D721Med (cell line): Measurements from ENCODE around the gene AXIN2.
"Not testable (repeated sequence)": the region's sequence is repeated elsewhere in the genome, so short reads cannot be mapped to it uniquely, and the experiment has no call there.

Experiments used
- DNase-seq: peaks from one replicate; pipeline ENCODE4 v3.0.0; 2011; ENCODE audit warnings: low spot score; ENCODE audit not compliant: insufficient read length
- FAIRE-seq: peaks from 2 replicates; lab custom pipeline; 2011; peaks lifted over from hg19 to GRCh38; lab: Jason Lieb, UNC
- TF ChIP-seq, protein P1 (sequence below): IDR thresholded peaks from 2 replicates; pipeline ENCODE4 v1.5.1; 2012; ENCODE audit warnings: mild to moderate bottlenecking, control low read depth; ENCODE audit not compliant: insufficient read depth; ENCODE audit errors: missing control alignments

AXIN2 gene

DNA sequence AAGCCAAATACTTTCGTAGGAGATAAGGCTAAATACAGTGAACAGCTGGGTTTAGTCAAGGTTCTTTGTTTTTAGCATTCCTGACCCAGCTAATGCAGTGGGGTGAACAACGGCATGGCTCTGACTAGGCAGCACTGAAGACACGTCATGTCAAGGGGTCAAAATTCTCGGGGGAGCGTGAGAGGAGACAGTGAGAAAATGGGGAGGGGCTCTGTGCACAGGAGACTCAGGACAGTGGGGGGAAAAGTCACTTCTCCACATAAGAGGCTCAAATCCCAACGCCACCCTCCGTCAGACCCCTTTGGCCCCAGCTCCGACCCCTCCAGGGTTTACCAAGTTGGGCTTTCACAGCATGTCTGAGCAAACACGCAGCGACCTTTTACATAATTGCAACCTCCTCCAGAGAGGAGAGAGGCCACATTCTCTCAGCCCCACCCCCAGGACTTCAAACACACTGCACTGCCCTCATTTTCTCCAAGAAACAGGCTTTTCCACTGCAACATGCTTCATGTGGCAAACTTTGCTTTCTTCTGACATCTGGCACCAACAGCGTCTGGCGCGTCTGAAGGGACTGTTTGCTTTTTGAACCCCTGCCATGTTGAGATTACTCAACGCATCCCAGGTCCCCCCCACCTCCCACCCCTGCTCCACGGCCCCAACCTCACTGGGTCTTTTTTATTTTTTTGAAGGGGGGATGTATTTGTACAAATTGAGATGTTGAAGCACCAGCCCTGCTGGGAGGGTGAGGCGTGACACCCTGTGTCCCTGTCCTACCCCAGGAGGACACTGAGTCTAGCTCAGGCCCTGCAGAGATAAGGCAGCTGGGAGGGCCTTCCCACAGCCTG, 30.0 kb downstream of the AXIN2 start:
- no peak for DNase-seq
- no peak for FAIRE-seq
- TF ChIP-seq, protein P1, sequence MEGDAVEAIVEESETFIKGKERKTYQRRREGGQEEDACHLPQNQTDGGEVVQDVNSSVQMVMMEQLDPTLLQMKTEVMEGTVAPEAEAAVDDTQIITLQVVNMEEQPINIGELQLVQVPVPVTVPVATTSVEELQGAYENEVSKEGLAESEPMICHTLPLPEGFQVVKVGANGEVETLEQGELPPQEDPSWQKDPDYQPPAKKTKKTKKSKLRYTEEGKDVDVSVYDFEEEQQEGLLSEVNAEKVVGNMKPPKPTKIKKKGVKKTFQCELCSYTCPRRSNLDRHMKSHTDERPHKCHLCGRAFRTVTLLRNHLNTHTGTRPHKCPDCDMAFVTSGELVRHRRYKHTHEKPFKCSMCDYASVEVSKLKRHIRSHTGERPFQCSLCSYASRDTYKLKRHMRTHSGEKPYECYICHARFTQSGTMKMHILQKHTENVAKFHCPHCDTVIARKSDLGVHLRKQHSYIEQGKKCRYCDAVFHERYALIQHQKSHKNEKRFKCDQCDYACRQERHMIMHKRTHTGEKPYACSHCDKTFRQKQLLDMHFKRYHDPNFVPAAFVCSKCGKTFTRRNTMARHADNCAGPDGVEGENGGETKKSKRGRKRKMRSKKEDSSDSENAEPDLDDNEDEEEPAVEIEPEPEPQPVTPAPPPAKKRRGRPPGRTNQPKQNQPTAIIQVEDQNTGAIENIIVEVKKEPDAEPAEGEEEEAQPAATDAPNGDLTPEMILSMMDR = no peak

DNA sequence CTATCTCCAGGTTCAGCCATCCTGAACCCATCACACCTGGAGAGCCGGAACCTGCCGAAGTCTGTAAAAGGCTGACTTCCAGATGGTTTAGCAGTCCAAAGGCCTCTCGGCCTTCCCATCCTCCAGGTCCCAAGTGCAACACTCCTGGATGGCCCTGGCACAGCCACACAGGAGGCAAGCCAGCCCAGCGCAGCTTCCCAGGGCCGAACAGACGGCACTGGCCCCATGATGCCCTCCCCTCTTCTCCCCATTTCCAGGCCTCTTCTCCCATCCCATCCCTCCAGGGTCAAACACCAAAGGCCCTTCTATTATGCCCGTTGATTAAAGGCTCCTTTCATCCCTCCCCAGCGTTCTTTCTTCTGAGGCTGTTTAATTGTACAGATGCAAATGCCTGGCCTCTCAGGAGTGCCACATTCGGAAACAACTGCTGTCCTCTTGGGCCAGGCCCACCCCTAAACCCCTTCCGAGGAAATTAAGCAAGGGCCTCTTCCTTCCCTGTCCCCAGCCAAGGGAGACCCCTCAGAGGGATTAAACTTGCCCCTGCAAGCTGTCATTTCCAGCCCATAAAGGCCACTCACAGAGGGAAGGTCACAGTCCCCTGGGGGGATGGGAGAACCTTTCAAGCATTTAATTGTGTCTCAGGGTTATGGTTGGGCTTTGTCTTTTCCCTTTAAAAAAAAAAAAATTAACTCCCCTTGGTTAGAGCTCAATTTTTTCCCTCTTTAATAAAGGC, 30.8 kb downstream of the AXIN2 start:
- FAIRE-seq = no peak
- TF ChIP-seq, protein P1 = no peak
- DNase-seq = no peak

DNA sequence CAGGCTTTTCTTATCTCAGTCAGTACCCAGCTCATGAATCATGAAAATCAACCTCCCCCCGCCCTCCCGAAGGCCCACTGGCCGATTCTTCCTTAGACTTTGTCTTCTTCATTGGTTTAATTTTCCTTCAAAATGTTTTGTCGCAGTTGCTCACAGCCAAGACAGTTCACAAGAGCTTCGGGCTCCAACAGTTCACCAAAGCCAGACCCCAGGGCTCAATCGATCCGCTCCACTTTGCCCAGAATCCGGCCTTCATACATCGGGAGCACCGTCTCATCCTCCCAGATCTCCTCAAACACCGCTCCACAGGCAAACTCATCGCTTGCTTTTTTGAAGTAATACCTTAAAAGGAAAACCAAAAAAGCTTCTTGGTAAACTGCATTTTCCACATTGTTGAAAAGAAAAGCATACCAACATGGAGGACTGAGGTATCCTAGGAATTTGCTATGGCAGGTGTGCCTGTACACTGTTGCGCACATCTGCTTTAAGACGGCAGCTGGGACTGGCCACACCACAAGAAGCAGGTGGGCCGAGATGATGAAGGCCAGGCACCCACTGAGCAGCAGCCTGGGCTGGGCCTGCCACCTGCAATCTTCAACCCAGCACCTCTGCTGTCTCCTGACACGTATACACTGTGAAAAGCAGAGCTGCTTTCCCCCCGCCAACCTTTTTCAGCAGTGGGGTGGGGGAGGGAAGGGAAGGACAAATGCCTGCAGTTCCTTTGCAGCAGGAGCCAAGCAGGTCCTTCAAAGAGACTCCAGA, 31.5 kb downstream of the AXIN2 start:
- DNase-seq (no peak), FAIRE-seq (no peak)

DNA sequence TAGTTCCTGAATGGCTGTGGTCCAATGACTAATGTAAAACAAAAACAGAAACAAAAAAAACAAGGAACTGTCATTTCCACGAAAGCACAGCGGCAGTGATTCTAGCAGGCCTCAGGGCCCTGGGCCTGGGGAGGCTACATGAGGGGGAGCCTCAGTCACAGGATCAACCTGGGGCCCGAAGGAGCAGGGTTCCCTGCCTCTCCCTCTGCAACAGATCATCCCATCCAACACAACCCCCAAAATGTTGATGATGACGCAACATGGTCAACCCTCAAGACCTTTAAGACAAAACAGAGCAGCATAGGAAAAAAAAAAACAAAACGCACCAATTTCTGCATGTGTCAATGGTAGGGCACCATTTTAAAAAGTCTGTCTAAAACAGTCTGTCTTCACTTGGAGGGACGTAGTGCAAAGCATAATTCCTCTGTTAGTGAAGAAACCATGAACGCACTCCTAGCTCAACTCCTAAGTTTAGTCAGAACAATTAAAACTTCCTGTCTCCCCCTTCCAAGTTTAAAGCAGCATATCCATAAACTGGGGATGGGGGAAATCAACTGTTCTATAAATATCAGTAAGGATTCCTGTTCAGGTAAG, 32.3 kb downstream of the AXIN2 start:
- TF ChIP-seq, protein P1 = no peak
- no peak for FAIRE-seq
- no peak for DNase-seq

More for the DNA sequence above, 31.5 kb downstream of the AXIN2 start:
- TF ChIP-seq, protein P1 = no peak

DNA sequence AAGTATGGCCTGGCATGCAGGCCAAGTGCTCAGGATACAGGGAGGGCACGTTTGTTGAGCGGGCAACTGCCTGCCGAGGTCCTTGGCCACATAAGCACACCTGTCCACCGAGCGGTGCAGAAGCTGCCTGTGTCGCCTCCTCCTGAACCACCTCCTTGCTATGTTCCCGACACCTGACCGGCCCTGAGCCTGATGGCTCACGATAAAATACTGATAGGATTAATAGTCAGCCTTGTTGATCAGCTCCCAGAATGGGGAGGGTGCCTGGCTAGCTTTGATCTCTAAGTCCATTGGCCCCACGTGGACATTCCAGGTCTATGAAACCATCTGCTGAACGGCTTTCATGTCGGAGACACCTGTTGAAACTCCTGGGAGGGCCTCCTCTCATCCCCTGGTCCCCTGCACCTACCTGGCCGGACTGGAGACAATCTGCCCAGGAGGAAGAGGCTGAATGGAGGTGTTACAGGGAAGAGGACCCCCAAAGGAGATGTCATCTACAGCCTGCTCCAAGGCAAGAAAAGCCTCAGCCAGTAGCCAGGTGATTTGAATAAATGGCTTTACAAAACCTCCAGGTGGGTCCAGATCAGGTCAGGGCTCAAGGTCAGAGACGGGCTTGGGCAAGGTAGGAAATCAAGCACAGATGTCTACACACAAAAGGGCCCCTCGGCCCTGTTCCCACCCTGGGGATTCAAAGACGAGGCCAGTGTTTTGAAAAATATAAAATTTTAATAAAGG, 33.4 kb downstream of the AXIN2 start:
- TF ChIP-seq, protein P1 = no peak
- FAIRE-seq (no peak), DNase-seq (no peak)

DNA sequence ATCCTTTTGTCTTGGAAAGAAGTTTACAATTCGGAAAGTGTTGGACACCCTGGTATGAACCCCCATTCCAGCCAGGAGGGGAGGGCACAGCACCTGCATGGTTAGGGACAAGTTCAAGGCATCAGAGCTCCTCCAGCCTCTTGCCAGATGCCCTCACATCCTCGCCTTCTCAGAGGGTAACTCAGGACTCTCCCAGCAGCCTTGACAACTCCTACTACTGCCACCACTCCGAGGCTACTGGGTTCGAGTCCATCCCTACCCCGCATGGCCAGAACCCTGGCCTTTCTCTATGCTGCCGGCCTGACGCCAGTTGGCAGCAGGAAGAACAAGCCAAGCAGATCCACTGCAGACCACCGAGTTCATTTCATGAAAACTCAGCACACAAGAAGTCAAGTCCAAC, 34.1 kb downstream of the AXIN2 start:
- TF ChIP-seq, protein P1 = no peak
- DNase-seq (no peak), FAIRE-seq (no peak)

DNA sequence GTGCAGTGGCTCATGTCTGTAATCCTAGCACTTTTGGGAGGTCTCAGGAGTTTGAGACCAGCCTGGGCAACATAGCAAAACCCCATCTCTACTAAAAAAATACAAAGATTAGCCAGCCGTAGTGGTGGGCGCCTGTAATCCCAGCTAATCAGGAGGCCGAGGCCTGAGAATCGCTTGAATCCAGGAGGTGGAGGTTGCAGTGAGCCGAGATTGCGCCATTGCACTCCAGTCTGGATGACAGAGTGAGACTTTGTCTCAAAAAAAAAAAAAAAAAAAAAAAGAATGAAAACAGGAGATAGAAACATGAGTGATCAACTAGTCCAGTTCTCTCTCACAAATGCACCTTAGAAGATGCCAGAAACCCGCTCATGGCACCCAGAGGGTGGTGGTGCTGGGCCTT, 34.6 kb downstream of the AXIN2 start:
- DNase-seq, FAIRE-seq: not testable (repeated sequence)
